ENCODE data around the gene SYNE1.
"Not testable (repeated sequence)": the region's sequence is repeated elsewhere in the genome, so short reads cannot be mapped to it uniquely, and the experiment has no call there.

SYNE1 gene

GRCh38 chr6:152484806-152485205, 152.4 kb downstream of the SYNE1 start:
- DNase-seq = no peak

GRCh38 chr6:152482289-152482688, 154.9 kb downstream of the SYNE1 start:
- no peak for DNase-seq

- no peak for DNase-seq
These were observed 158.7 kb downstream of the SYNE1 start for GRCh38 chr6:152478377-152479010.

GRCh38 chr6:152474354-152474753, 162.8 kb downstream of the SYNE1 start:
- no peak for DNase-seq

GRCh38 chr6:152472325-152472724, 164.8 kb downstream of the SYNE1 start:
- no peak for DNase-seq

GRCh38 chr6:152471456-152472265, 165.5 kb downstream of the SYNE1 start:
- no peak for DNase-seq

- DNase-seq = no peak
These were observed 174.0 kb downstream of the SYNE1 start for GRCh38 chr6:152463164-152463563.

- no peak for DNase-seq
These were observed 174.4 kb downstream of the SYNE1 start for GRCh38 chr6:152462716-152463115.

GRCh38 chr6:152461556-152461955, 175.6 kb downstream of the SYNE1 start:
- DNase-seq = no peak

GRCh38 chr6:152458648-152459644, 178.2 kb downstream of the SYNE1 start:
- DNase-seq = no peak

- no peak for DNase-seq
These were observed 179.1 kb downstream of the SYNE1 start for GRCh38 chr6:152457949-152458624.

GRCh38 chr6:152454003-152454402, 183.2 kb downstream of the SYNE1 start:
- DNase-seq = no peak

- no peak for DNase-seq
These were observed 183.7 kb downstream of the SYNE1 start for GRCh38 chr6:152453421-152453820.

- no peak for DNase-seq
These were observed 184.5 kb downstream of the SYNE1 start for GRCh38 chr6:152452639-152453038.

GRCh38 chr6:152450519-152450918, 186.6 kb downstream of the SYNE1 start:
- no peak for DNase-seq

- DNase-seq = no peak
These were observed 195.3 kb downstream of the SYNE1 start for GRCh38 chr6:152441902-152442301.

- DNase-seq = no peak
These were observed 201.3 kb downstream of the SYNE1 start for GRCh38 chr6:152435816-152436215.

- DNase-seq = no peak
These were observed 204.4 kb downstream of the SYNE1 start for GRCh38 chr6:152432758-152433157.

GRCh38 chr6:152428126-152428525, 209.0 kb downstream of the SYNE1 start:
- DNase-seq = no peak

- no peak for DNase-seq
These were observed 210.9 kb downstream of the SYNE1 start for GRCh38 chr6:152426276-152426675.

GRCh38 chr6:152423216-152424103, 213.7 kb downstream of the SYNE1 start:
- DNase-seq = no peak

- not testable (repeated sequence) for DNase-seq
These were observed 215.7 kb downstream of the SYNE1 start for GRCh38 chr6:152421496-152421895.

All from DMS153 (cell line).